ENCODE measurements around the gene CANX.

DNA sequence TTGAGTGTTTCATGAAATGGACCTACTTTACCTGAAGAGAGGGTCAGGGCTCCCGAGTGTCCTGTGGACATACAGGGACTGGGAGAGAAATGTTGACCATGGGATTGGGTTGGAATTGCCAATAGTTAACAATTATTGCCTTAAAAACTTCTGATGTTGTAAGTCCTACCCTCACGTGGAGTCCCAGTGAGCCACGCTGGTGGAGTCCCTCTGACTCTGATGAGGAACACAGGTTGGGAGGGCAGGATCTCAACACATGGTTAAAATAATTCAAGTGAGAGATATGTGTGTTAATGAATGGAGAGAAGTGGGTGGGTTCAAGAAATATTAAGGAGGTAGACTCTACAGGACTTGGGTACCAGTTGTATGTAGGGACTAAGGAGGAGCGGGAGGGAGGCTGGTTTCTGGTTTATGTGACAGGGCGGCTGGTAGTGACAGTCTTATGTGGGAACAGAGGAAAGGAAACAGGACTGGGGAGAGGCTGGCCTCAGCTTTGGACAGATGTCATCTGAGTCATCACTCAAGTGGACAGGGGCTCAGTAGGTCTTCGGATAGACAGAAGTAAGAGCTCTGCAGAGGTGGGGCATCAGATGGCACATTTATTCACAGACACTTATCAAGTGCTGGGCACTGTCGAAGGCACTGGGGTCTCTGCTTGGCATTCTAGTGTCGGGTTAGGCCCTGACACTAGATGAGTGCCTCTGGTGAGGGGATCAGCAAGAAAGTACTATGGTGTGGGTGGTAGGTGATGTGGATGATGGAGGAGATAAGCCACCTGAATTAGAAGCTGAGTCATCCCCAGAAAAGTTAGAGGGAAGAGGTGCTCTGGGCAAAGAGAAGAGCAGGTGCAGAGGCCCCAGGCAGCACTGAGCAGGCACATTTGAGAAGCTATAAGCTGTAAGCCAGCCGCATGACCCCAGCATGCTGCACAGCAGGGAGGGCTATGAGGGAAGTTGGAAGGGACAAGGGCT lies 61.1 kb downstream of the CANX start:
- TF ChIP-seq, protein P1, sequence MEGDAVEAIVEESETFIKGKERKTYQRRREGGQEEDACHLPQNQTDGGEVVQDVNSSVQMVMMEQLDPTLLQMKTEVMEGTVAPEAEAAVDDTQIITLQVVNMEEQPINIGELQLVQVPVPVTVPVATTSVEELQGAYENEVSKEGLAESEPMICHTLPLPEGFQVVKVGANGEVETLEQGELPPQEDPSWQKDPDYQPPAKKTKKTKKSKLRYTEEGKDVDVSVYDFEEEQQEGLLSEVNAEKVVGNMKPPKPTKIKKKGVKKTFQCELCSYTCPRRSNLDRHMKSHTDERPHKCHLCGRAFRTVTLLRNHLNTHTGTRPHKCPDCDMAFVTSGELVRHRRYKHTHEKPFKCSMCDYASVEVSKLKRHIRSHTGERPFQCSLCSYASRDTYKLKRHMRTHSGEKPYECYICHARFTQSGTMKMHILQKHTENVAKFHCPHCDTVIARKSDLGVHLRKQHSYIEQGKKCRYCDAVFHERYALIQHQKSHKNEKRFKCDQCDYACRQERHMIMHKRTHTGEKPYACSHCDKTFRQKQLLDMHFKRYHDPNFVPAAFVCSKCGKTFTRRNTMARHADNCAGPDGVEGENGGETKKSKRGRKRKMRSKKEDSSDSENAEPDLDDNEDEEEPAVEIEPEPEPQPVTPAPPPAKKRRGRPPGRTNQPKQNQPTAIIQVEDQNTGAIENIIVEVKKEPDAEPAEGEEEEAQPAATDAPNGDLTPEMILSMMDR (IDR thresholded peaks at IDR 0.05): no peak
- no peak for TF ChIP-seq POLR2A (IDR thresholded peaks at IDR 0.05)
